BLaER1 (cell line): ENCODE measurements around the gene DCLRE1C.
"Not testable (repeated sequence)": the region's sequence is repeated elsewhere in the genome, so short reads cannot be mapped to it uniquely, and the experiment has no call there.

Experiments
- H3K27ac ChIP-seq: shearing (Covaris generic); formaldehyde crosslinking; 2 replicates; pipeline ENCODE4 v1.8.1; 2022
- H3K27me3 ChIP-seq: shearing (Covaris generic); formaldehyde crosslinking; 2 replicates; pipeline ENCODE4 v1.8.1; 2022
- H3K36me3 ChIP-seq: shearing (Covaris generic); formaldehyde crosslinking; 2 replicates; pipeline ENCODE4 v1.8.1; 2022
- H3K4me1 ChIP-seq: shearing (Covaris generic); formaldehyde crosslinking; 2 replicates; pipeline ENCODE4 v1.8.1; 2022
- H3K4me2 ChIP-seq: shearing (Covaris generic); formaldehyde crosslinking; 2 replicates; pipeline ENCODE4 v1.8.1; 2022
- H3K4me3 ChIP-seq: shearing (Covaris generic); formaldehyde crosslinking; 2 replicates; pipeline ENCODE4 v1.8.1; 2022
- H3K9ac ChIP-seq: shearing (Covaris generic); formaldehyde crosslinking; 2 replicates; pipeline ENCODE4 v1.8.1; 2022
- H3K9me3 ChIP-seq: shearing (Covaris generic); formaldehyde crosslinking; 2 replicates; pipeline ENCODE4 v1.8.1; 2022
- H4K20me1 ChIP-seq: shearing (Covaris generic); formaldehyde crosslinking; 2 replicates; pipeline ENCODE4 v1.8.1; 2022
- Cebpa-rat ChIP-seq: shearing (Covaris generic); IDR thresholded peaks from 2 replicates; pipeline ENCODE4 v1.8.1; 2022

Gene DCLRE1C

DNA sequence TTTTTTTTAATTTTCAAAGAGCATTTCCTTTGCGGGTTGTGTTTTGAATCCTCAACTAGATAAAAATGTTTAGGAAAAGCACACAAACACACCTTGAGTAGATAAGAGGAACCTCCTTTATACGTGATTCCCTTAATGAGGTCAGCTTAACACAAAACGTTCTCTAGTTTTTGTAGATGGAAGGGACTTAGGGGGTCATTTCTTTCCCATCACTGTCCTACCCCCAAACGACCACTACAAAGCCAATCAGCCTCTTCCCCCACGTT, 74.0 kb downstream of the DCLRE1C start:
- H3K9ac ChIP-seq, result peak overlapping the region; percentile 89
- H3K4me3 ChIP-seq, result peak overlapping the region; percentile 86
- H3K36me3 ChIP-seq, result peaks cover 31% of the 10 kb centered on the region
- H3K27ac ChIP-seq, result peak overlapping the region; percentile 86
- peak overlapping the region; percentile 88 for H3K4me2 ChIP-seq
- H4K20me1 ChIP-seq, result peaks cover 31% of the 10 kb centered on the region
- no peaks in the 10 kb centered on the region for H3K27me3 ChIP-seq
- no peak for TF ChIP-seq Cebpa-rat
- peaks cover 43% of the 10 kb centered on the region for H3K4me1 ChIP-seq
- no peaks in the 10 kb centered on the region for H3K9me3 ChIP-seq

DNA sequence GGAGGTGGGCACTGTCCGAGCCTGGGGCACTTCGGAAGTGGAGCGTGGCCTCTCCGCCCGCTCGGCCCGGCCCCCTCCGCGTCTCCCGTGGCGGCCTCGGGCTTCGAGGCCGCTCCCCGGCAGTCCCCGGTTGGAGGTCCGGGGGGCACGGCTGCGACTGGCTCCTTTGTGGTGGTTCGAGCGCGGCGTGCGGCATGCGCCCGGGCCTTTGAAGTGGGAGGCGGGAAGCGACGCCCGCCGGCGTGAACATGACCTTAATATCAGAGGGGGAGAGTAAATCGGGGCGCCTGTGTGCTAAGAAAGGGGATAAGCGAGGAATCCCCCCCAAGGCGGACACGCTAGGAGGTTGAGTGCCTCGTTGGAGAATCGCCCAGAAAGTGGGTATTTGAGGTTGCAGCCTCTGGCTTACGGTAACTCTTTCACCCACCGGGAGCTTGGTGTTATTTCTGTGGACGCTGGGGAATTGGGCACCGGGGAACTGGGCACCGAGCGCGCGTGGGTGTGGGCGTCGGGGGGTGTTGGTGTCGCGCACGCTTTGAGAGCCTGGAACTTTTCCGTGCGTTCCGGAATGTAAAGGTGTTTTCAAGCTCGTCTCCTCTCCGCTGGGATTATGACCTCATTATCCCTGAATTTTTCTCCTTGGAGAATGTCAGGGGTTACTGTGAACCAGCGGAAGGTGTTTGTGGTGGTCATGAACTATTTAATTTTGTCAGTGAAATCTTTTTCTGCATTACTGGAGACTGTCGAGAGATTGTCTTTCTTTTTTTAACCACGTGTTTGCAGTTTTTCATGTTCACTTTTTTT, 74.6 kb downstream of the DCLRE1C start:
- peaks cover 26% of the 10 kb centered on the region for H3K36me3 ChIP-seq
- no peaks in the 10 kb centered on the region for H3K27me3 ChIP-seq
- peak overlapping the region; percentile 88 for H3K4me2 ChIP-seq
- TF ChIP-seq Cebpa-rat, result no peak
- peak overlapping the region; percentile 89 for H3K9ac ChIP-seq
- H3K4me1 ChIP-seq, result peaks cover 43% of the 10 kb centered on the region
- H3K9me3 ChIP-seq, result no peaks in the 10 kb centered on the region
- peak overlapping the region; percentile 86 for H3K27ac ChIP-seq
- H3K4me3 ChIP-seq, result peak overlapping the region; percentile 86
- H4K20me1 ChIP-seq, result peaks cover 26% of the 10 kb centered on the region

DNA sequence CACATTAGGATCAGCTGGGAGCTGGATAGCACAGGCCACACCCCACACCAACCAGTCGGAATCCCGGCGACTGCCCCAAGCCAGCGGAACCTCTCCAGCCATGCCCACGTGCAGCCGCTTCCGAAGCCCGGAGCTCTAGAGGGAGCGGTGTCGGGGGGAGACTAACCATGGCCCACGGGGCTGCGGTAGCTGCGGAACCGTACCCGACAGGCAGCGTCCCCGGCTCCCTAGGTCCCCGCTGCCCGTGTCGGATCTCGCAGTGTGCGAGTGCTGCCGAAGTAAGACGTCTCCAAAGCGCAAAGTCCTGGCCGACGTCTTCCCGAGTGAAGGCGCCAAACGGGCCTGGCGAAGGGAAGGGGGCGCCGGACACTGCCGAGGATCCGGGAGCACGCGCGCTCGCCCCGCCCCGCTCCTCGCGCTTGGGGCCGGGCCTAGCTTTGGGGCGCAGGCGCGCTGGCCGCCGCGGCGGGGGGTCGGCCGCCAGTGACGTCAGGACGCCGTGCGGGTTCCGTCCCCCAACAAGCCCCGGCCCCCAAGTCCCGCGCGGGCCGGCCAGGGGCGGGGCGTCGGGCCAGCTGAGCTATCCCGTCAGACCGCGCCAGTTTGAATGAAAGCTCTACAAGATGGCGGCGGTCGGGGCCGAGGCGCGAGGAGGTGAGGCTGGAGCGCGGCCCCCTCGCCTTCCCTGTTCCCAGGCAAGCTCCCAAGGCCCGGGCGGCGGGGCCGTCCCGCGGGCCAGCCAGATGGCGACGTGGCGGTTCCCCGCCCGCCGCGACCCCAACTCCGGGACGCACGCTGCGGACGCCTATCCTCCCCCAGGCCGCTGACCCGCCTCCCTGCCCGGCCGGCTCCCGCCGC, 75.4 kb downstream of the DCLRE1C start, which contains the start of gene SUV39H2:
SUV39H2 (plus strand) TSS at position 601 of the 858 bp plus-strand sequence; CDS start at position 624, 23 bp downstream.
- H3K27me3 ChIP-seq, result no peaks in the 10 kb centered on the region
- H3K4me2 ChIP-seq, result peak within 1 kb of the TSS; percentile 88
- no peaks in the 10 kb centered on the region for H3K9me3 ChIP-seq
- peak within 1 kb of the TSS; percentile 86 for H3K4me3 ChIP-seq
- H3K4me1 ChIP-seq, result peaks cover 43% of the 10 kb centered on the region
- peaks cover 18% of the 10 kb centered on the region for H4K20me1 ChIP-seq
- peak within 1 kb of the TSS; percentile 86 for H3K27ac ChIP-seq
- peak within 1 kb of the TSS; percentile 89 for H3K9ac ChIP-seq
- TF ChIP-seq Cebpa-rat, result no peak
- H3K36me3 ChIP-seq, result peaks cover 18% of the 10 kb centered on the region

DNA sequence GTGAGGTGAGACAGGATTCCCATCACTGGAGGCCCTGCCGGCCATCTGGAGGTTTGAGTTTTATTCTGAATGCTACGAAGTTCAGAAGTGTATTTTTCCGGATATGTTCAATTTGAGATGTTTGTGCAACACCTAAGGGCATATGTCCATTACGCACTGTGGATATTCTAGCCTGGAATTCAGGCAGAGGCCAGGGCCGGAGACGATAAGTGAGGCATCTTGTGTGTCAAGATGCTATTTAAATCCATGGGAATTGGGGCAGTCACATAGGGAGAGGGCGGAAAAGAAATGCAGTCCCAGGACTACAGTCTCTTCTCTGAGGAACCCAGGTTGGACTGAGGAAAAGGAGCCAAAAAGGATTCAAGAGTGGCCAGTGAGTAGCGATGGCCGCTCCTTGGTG, 77.1 kb downstream of the DCLRE1C start:
- no peak overlapping the region; the same call in 1 of the 2 replicates for H3K4me3 ChIP-seq
- peak overlapping the region; percentile 89; the same call in 1 of the 2 replicates for H3K9ac ChIP-seq
- no peak overlapping the region for H3K27ac ChIP-seq
- H3K9me3 ChIP-seq, result no peaks in the 10 kb centered on the region
- H4K20me1 ChIP-seq, result peaks cover 18% of the 10 kb centered on the region
- H3K4me2 ChIP-seq, result peak overlapping the region; percentile 81
- no peak for TF ChIP-seq Cebpa-rat
- no peaks in the 10 kb centered on the region for H3K27me3 ChIP-seq
- peaks cover 9% of the 10 kb centered on the region; the same call in 1 of the 2 replicates for H3K36me3 ChIP-seq
- H3K4me1 ChIP-seq, result peaks cover 40% of the 10 kb centered on the region

DNA sequence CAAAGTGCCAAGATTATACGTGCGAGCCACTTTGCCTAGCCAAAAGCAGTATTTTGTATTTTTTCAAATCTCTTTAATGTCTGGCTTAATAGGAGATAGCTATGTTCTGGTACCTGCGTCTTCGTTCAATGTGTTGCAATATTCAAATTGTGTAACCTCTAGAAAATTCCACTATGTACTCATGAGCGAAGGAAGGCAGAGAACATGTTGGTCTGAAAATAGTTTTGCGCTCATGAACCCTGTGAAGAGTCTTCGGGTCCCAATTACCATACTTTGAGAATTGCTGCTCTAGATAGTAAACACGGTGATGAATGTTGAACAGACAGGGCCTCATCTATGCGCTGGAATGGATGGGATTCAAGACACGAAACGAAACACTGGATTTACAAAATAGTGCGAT, 78.0 kb downstream of the DCLRE1C start:
- peaks cover 18% of the 10 kb centered on the region for H4K20me1 ChIP-seq
- peaks cover 40% of the 10 kb centered on the region for H3K4me1 ChIP-seq
- H3K4me2 ChIP-seq, result no peak overlapping the region
- H3K9me3 ChIP-seq, result no peaks in the 10 kb centered on the region
- H3K36me3 ChIP-seq, result peaks cover 9% of the 10 kb centered on the region; the same call in 1 of the 2 replicates
- H3K4me3 ChIP-seq, result no peak overlapping the region
- no peak overlapping the region for H3K9ac ChIP-seq
- H3K27ac ChIP-seq, result no peak overlapping the region
- TF ChIP-seq Cebpa-rat, result no peak
- no peaks in the 10 kb centered on the region for H3K27me3 ChIP-seq

DNA sequence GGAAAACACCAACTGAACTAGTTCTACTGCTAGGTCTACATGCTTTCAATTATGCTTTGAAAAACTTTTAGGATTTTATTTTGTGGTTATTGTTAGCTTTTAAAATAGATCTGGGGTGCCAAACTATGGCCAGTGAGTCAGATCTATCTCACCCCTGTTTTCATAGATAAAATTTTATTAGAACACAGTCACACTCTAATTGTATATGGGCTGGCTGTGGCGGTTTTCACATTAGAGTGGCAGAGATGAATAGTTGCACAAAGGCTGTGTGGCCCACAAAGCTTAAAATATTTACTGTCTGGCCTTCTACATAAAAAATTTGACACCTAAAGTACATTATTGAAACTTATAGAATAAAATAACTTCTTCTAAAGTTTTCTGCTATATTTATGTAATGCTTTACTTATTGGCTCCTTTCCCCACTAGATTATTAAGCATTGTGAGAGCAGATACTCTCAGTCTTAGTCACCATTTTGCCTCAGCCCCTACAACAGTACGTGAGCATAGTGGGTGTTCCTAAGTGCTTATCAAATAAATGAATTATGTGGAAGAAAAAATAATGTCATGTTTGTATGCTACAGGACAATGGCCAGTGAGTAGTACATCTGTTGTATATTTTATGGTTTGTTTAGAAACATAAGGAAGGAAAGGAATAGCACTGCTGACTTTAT, 80.7 kb downstream of the DCLRE1C start:
- no peak overlapping the region for H3K27ac ChIP-seq
- no peak overlapping the region for H3K9ac ChIP-seq
- no peak overlapping the region for H3K4me3 ChIP-seq
- no peak overlapping the region for H3K4me2 ChIP-seq
- peaks cover 9% of the 10 kb centered on the region for H4K20me1 ChIP-seq
- peaks cover 30% of the 10 kb centered on the region for H3K4me1 ChIP-seq
- no peaks in the 10 kb centered on the region for H3K9me3 ChIP-seq
- no peak for TF ChIP-seq Cebpa-rat
- peaks cover 27% of the 10 kb centered on the region for H3K36me3 ChIP-seq
- no peaks in the 10 kb centered on the region for H3K27me3 ChIP-seq

DNA sequence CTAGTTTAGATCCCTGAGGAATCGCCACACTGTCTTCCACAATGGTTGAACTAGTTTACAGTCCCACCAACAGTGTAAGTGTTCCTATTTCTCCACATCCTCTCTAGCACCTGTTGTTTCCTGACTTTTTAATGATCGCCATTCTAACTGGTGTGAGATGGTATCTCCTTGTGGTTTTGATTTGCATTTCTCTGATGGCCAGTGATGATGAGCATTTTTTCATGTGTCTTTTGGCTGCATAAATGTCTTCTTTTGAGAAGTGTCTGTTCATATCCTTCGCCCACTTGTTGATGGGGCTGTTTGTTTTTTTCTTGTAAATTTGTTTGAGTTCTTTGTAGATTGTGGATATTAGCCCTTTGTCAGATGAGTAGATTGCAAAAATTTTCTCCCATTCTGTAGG, 89.0 kb downstream of the DCLRE1C start:
- H3K4me2 ChIP-seq, H3K4me1 ChIP-seq, H3K4me3 ChIP-seq, H4K20me1 ChIP-seq, H3K9me3 ChIP-seq, H3K27ac ChIP-seq, H3K9ac ChIP-seq, H3K27me3 ChIP-seq: not testable (repeated sequence)
- H3K36me3 ChIP-seq, result peaks cover 69% of the 10 kb centered on the region

DNA sequence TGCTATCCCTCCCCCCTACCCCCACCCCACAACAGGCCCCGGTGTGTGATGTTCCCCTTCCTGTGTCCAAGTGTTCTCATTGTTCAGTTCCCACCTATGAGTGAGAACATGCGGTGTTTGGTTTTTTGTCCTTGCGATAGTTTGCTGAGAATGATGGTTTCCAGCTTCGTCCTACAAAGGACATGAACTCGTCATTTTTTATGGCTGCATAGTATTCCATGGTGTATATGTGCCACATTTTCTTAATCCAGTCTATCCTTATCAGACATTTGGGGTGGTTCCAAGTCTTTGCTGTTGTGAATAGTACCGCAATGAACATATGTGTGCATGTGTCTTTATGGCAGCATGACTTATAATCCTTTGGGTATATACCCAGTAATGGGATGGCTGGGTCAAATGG, 89.4 kb downstream of the DCLRE1C start:
- not testable (repeated sequence) for H3K9ac ChIP-seq, H4K20me1 ChIP-seq
- peaks cover 67% of the 10 kb centered on the region for H3K36me3 ChIP-seq

DNA sequence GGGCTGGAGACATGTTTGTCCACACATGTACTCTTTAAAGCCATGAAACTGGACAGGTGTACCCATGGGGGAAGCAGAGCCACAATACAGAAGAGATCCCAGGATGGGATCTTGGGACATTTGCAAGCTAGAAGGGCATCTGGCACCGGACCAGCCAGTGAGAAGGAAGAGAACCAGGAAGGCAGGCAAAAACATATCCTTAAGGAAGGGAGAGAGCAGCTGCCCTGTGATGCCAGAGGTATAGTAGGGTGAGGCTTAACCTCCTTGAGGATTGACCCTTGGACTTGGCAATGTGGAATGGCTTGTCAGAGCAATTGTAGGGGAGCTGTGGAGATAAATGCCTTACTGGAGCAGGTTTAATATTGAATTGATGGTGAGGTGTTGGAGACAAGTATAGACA, 93.1 kb downstream of the DCLRE1C start:
- peaks cover 69% of the 10 kb centered on the region for H3K36me3 ChIP-seq

More for the DNA sequence above, 89.4 kb downstream of the DCLRE1C start:
- not testable (repeated sequence) for H3K4me2 ChIP-seq, H3K4me3 ChIP-seq, H3K4me1 ChIP-seq, H3K9me3 ChIP-seq, H3K27ac ChIP-seq, H3K27me3 ChIP-seq

More for the DNA sequence above, 93.1 kb downstream of the DCLRE1C start:
- Histone ChIP-seq H3K4me3 (no peak overlapping the region), H3K27ac (no peak overlapping the region), H3K4me1 (no peaks in the 10 kb centered on the region), H3K9me3 (no peaks in the 10 kb centered on the region), H3K4me2 (no peak overlapping the region), H3K27me3 (no peaks in the 10 kb centered on the region), H4K20me1 (peaks cover 12% of the 10 kb centered on the region), H3K9ac (no peak overlapping the region)
- TF ChIP-seq Cebpa-rat, result no peak
